H1 (cell line): ENCODE results near the gene PGPEP1. TPM values are rescaled to one million over a fixed set of nuclear protein-coding genes. Genes with fewer than 3 reads are reported as not detected.
A peak's percentile ranks its signal among the peaks of the same experiment; 100 is the strongest.

ENCODE experiments used
- CTCF ChIA-PET: fragments of 300-600 bp; sonication (Branson Sonifier 250); formaldehyde crosslinking; loops from one replicate; lab custom pipeline; 2021; ENCODE audit not compliant: partially characterized antibody; lab: Charles Lee
- POLR2A ChIA-PET: fragments of 300-600 bp; sonication (Branson Sonifier 250); formaldehyde crosslinking; loops from one replicate; lab custom pipeline; 2021; ENCODE audit warnings: inconsistent platforms; ENCODE audit not compliant: partially characterized antibody; lab: Charles Lee
- DNase-seq, 2 experiments: peaks; one replicate each; pipeline versions ENCODE4 v3.0.0 to v3.0.0-alpha.2; 2010 to 2022; ENCODE audit warnings: low spot score in 2 of 2, low read depth in 1 of 2, mixed read lengths in 1 of 2
- FAIRE-seq: peaks from 2 replicates; lab custom pipeline; 2011; peaks lifted over from hg19 to GRCh38; lab: Jason Lieb, UNC
- H2AFZ ChIP-seq: 2 replicates; pipeline ENCODE4 v1.8.1; 2012; ENCODE audit warnings: low read length, inconsistent platforms
- H2AK5ac ChIP-seq: 2 replicates; pipeline ENCODE4 v1.6.1; 2013; ENCODE audit warnings: low read depth, low read length
- H2BK120ac ChIP-seq: replicated peaks from 2 replicates; pipeline ENCODE3; 2013; ENCODE audit warnings: low read depth, low read length, inconsistent platforms
- H2BK12ac ChIP-seq: 2 replicates; pipeline ENCODE4 v1.6.1; 2013; ENCODE audit warnings: low read depth, low read length
- H2BK15ac ChIP-seq: 2 replicates; pipeline ENCODE4 v1.6.1; 2013; ENCODE audit warnings: low read length
- H2BK20ac ChIP-seq: 2 replicates; pipeline ENCODE4 v1.6.1; 2013; ENCODE audit warnings: low read length
- H2BK5ac ChIP-seq: 2 replicates; pipeline ENCODE4 v1.6.1; 2013; ENCODE audit warnings: low read depth, low read length
- H3K14ac ChIP-seq: 2 replicates; pipeline ENCODE4 v1.6.1; 2013; ENCODE audit warnings: inconsistent platforms; ENCODE audit not compliant: insufficient read length
- H3K18ac ChIP-seq: 2 replicates; pipeline ENCODE4 v1.6.1; 2013; ENCODE audit warnings: low read length; ENCODE audit errors: extremely low read depth
- H3K23ac ChIP-seq: 2 replicates; pipeline ENCODE4 v1.6.1; 2013; ENCODE audit warnings: inconsistent platforms; ENCODE audit not compliant: insufficient read length
- H3K23me2 ChIP-seq: 2 replicates; pipeline ENCODE4 v1.6.1; 2013; ENCODE audit warnings: low read depth, low read length
- H3K27ac ChIP-seq: 2 replicates; pipeline ENCODE4 v1.6.1; 2011; ENCODE audit warnings: low read depth, low read length, inconsistent platforms
- H3K27me3 ChIP-seq, 4 experiments: replicated peaks in 1 of 4; 1 replicate in 1 of 4; 2 replicates in 3 of 4; pipeline versions ENCODE4 v1.6.1 to v1.8.1; 2011 to 2013; ENCODE audit warnings: low read length in 3 of 4, mild to moderate bottlenecking in 3 of 4, inconsistent platforms in 2 of 4, mixed read lengths in 2 of 4, moderate library complexity in 1 of 4; ENCODE audit not compliant: control insufficient read depth in 3 of 4, insufficient read depth in 3 of 4; ENCODE audit errors: extremely low read depth in 1 of 4
- H3K36me3 ChIP-seq, 4 experiments: 2 replicates each; pipeline versions ENCODE4 v1.6.1 to v1.8.1; 2011 to 2013; ENCODE audit warnings: mild to moderate bottlenecking in 4 of 4, low read length in 3 of 4, moderate library complexity in 2 of 4, control low read depth in 1 of 4, inconsistent platforms in 1 of 4; ENCODE audit not compliant: insufficient read depth in 4 of 4, control insufficient read depth in 2 of 4
- H3K4ac ChIP-seq: replicated peaks from 2 replicates; pipeline ENCODE3; 2013; ENCODE audit warnings: low read length, low read depth, mixed read lengths, inconsistent platforms; ENCODE audit not compliant: insufficient read length
- H3K4me1 ChIP-seq, 4 experiments: replicated peaks in 1 of 4; 1 replicate in 1 of 4; 2 replicates in 3 of 4; pipeline versions ENCODE4 v1.6.1 to v1.8.1; 2011 to 2013; ENCODE audit warnings: low read length in 3 of 4, inconsistent platforms in 2 of 4, mixed read lengths in 1 of 4; ENCODE audit not compliant: insufficient read depth in 4 of 4, control insufficient read depth in 3 of 4
- H3K4me2 ChIP-seq, 2 experiments: 2 replicates each; pipeline versions ENCODE4 v1.6.1 to v1.8.1; 2011 to 2013; ENCODE audit warnings: low read depth in 2 of 2, low read length in 2 of 2, control low read depth in 1 of 2, inconsistent platforms in 1 of 2, mild to moderate bottlenecking in 1 of 2; ENCODE audit not compliant: insufficient read depth in 1 of 2
- H3K4me3 ChIP-seq, 4 experiments: fragments of 200-600, 300-600 bp in 1 of 4; sonication (generic), shearing (Covaris generic), sonication (Bioruptor Twin) in 1 of 4; 2 replicates each; pipeline versions ENCODE4 v1.5.1 to v1.8.1; 2011 to 2016; ENCODE audit warnings: low read length in 4 of 4, low read depth in 3 of 4, control low read depth in 2 of 4, inconsistent platforms in 2 of 4, mild to moderate bottlenecking in 2 of 4, mixed read lengths in 1 of 4, moderate library complexity in 1 of 4; ENCODE audit not compliant: insufficient read depth in 2 of 4; ENCODE audit errors: extremely low read depth in 1 of 4
- H3K56ac ChIP-seq: replicated peaks from 2 replicates; pipeline ENCODE3; 2013; ENCODE audit warnings: low read depth, mild to moderate bottlenecking, mixed read lengths, low read length, inconsistent platforms; ENCODE audit not compliant: insufficient read length
- H3K79me1 ChIP-seq: 2 replicates; pipeline ENCODE4 v1.6.1; 2013; ENCODE audit warnings: low read depth, low read length, control low read depth
- H3K79me2 ChIP-seq, 2 experiments: 2 replicates each; pipeline versions ENCODE4 v1.6.1 to v1.8.1; 2012 to 2013; ENCODE audit warnings: low read length in 2 of 2, mild to moderate bottlenecking in 2 of 2, inconsistent platforms in 1 of 2; ENCODE audit not compliant: insufficient read depth in 2 of 2, control insufficient read depth in 1 of 2
- H3K9ac ChIP-seq, 4 experiments: replicated peaks in 1 of 4; 1 replicate in 1 of 4; 2 replicates in 3 of 4; pipeline versions ENCODE4 v1.6.1 to v1.8.1; 2011 to 2013; ENCODE audit warnings: low read depth in 3 of 4, low read length in 3 of 4, control low read depth in 2 of 4, mild to moderate bottlenecking in 2 of 4, moderate library complexity in 2 of 4, inconsistent platforms in 1 of 4; ENCODE audit errors: extremely low read depth in 1 of 4
- H3K9me3 ChIP-seq, 2 experiments: 2 replicates each; pipeline versions ENCODE4 v1.6.1 to v1.8.1; 2012 to 2013; ENCODE audit warnings: mild to moderate bottlenecking in 2 of 2, moderate library complexity in 2 of 2, control low read depth in 1 of 2, inconsistent platforms in 1 of 2, low read depth in 1 of 2, low read length in 1 of 2, mixed read lengths in 1 of 2; ENCODE audit not compliant: insufficient read depth in 2 of 2
- H4K20me1 ChIP-seq, 2 experiments: replicated peaks in 1 of 2; 2 replicates each; pipeline versions ENCODE3 to v1.8.1; 2011 to 2013; ENCODE audit warnings: inconsistent platforms in 2 of 2, low read length in 2 of 2, mild to moderate bottlenecking in 1 of 2; ENCODE audit not compliant: insufficient read depth in 2 of 2, control insufficient read depth in 1 of 2
- H4K5ac ChIP-seq: 2 replicates; pipeline ENCODE4 v1.6.1; 2013; ENCODE audit warnings: low read length, low read depth, mixed read lengths, inconsistent platforms; ENCODE audit not compliant: insufficient read length
- H4K8ac ChIP-seq: 2 replicates; pipeline ENCODE4 v1.8.0; 2013; ENCODE audit warnings: mild to moderate bottlenecking, moderate library complexity, low read length, inconsistent platforms; ENCODE audit not compliant: insufficient read depth; ENCODE audit errors: extremely low read depth
- H4K91ac ChIP-seq: replicated peaks from 2 replicates; pipeline ENCODE3; 2013; ENCODE audit warnings: low read length, mixed read lengths, inconsistent platforms; ENCODE audit not compliant: insufficient read length
- CEBPB ChIP-seq: IDR thresholded peaks from 2 replicates; pipeline ENCODE4 v1.6.1; 2012; ENCODE audit warnings: low read depth, low read length
- EGR1 ChIP-seq: IDR thresholded peaks from 2 replicates; pipeline ENCODE4 v1.6.1; 2011; ENCODE audit warnings: low read depth, low read length, borderline replicate concordance
- EP300 ChIP-seq, 2 experiments: IDR thresholded peaks; 1 replicate in 1 of 2; 2 replicates in 1 of 2; pipeline ENCODE4 v1.6.1; 2011 to 2012; ENCODE audit warnings: low read depth in 2 of 2, low read length in 2 of 2, mild to moderate bottlenecking in 2 of 2, borderline replicate concordance in 1 of 2, inconsistent platforms in 1 of 2, moderate library complexity in 1 of 2
- POU5F1 ChIP-seq: IDR thresholded peaks from 2 replicates; pipeline ENCODE4 v1.6.1; 2011; ENCODE audit warnings: low read depth, mild to moderate bottlenecking, low read length, moderate library complexity
- SP1 ChIP-seq: IDR thresholded peaks from 2 replicates; pipeline ENCODE4 v1.6.1; 2011; ENCODE audit warnings: low read depth, low read length
- WGBS, 2 experiments: shearing (Covaris generic) in 1 of 2; methylation state at CpG; one replicate each; pipeline versions ENCODE4 v1.1.6 to v1.1.7; 2013 to 2015; ENCODE audit warnings: low lambda C conversion rate in 2 of 2, mixed read lengths in 2 of 2, inconsistent platforms in 1 of 2, low coverage in 1 of 2, missing lambda C conversion rate in 1 of 2; ENCODE audit not compliant: insufficient replicate concordance in 2 of 2, insufficient coverage in 1 of 2, insufficient read length in 1 of 2; ENCODE audit errors: extremely low coverage in 1 of 2, missing lambda C conversion rate in 1 of 2; 5-methylcytosine and 5-hydroxymethylcytosine counted together
- polyA plus RNA-seq, 7 experiments: library from polyadenylated mRNA; depleted of rRNA in 3 of 7; stranded (reverse) in 5 of 7; unstranded in 2 of 7; fragments of >200 nt in 5 of 7; fragments of 200-250 nt in 2 of 7; gene quantifications; 1 replicate in 5 of 7; 2 replicates in 1 of 7; 4 replicates in 1 of 7; pipeline versions ENCODE4 v1.2.1 to v1.2.3, GENCODE V29; 2011 to 2013; ENCODE audit warnings: missing spikeins in 2 of 7, mixed read lengths in 2 of 7
- total RNA-seq: library from RNA; stranded (reverse); fragmentation: NEBNext Ultra II Directional; extraction: Animal tissue kit (Norgen Biotek cat#: 25700); gene quantifications from 2 replicates; pipeline ENCODE4 v1.2.1, GENCODE V29; 2021
- TF ChIP-seq, protein P1 (sequence below): IDR thresholded peaks from 2 replicates; pipeline ENCODE4 v1.6.1; 2012; ENCODE audit warnings: low read length, inconsistent platforms

PGPEP1 gene
- total and polyA plus RNA-seq, 2 of the 8 experiments (the other 6 are each of a cell fraction or from before 2014, with no cell fraction given) = 17.0 to 33.4 TPM

DNA sequence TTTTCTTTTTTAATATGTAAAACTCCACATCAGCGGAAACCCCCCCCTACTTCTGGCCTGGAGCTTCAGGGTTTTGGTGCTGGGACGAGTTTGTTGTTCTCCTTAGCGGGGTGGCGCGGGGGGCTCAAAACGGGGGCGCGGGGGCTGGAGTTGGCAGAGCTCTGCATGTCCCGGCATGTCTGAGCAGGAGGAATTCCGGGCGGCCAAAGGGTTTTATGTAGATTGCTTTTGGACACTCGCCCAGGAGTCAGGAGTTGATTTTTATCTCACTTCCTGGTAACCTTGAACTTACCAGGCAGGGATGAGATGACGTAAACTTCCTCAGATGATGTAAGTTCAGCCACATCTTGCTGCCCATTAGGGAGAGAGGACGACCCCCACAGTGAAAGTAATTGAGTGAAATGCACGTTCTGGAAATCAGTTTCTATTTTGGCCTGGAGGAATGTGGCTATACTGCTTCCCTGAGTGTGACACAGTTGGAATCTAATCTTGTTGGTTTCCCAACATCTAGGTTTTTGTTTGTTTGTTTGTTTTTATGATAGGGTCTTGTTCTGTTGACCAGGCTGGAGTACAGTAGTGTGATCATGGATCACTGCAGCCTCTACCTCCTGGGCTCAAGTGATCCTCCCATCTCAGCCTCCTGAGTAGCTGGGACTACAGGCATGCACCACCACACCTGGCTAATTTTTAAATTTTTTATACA is 24.6 kb downstream of the PGPEP1 start:
- peak overlapping the region; percentile 33 for H3K14ac ChIP-seq
- WGBS, 2 experiments = 64% methylated on average over 15 of the region's 15 CpGs; no CpG with 5 or more reads in 1 of the 2 experiments
- POLR2A ChIA-PET = interaction anchor here (0.6 to 4.0 kb wide), 11 partner anchors 10 to 86 kb away, joined by 3 to 20 read pairs (median 3); partner anchors contain the start of genes JUND, LSM4 and SSBP4
- H3K56ac ChIP-seq = no peak overlapping the region
- peak overlapping the region; percentile 76 for H2BK120ac ChIP-seq
- H2BK5ac ChIP-seq = peak overlapping the region; percentile 89
- H3K27ac ChIP-seq = peak overlapping the region; percentile 87; the same call in 1 of the 2 replicates
- no peaks in the 10 kb centered on the region for H3K79me2 ChIP-seq
- no peak for DNase-seq
- H2AK5ac ChIP-seq = peak overlapping the region; percentile 43
- H2AFZ ChIP-seq = no peak overlapping the region
- peaks cover 0 to 4% (median 2%) of the 10 kb centered on the region in 4 experiments; a peak in 2 of 8 replicates for H3K36me3 ChIP-seq
- CTCF ChIA-PET = interaction anchor here (0.9 to 4.7 kb wide), 9 partner anchors 9 to 54 kb away, joined by 3 to 27 read pairs (median 7); partner anchors contain the start of genes GDF15 and SSBP4
- H2BK15ac ChIP-seq = no peak overlapping the region
- H4K91ac ChIP-seq = peak overlapping the region; percentile 98
- H3K4me3 ChIP-seq = no peak overlapping the region
- no peaks in the 10 kb centered on the region for H3K23me2 ChIP-seq
- H4K8ac ChIP-seq = no peak overlapping the region
- peak overlapping the region; percentile 75; the same call in 1 of the 2 replicates for H2BK20ac ChIP-seq
- no peaks in the 10 kb centered on the region for H4K20me1 ChIP-seq
- H3K18ac ChIP-seq = peak overlapping the region; percentile 98
- H3K9ac ChIP-seq = no peak overlapping the region
- no peaks in the 10 kb centered on the region for H3K27me3 ChIP-seq
- H3K23ac ChIP-seq = no peak overlapping the region
- H4K5ac ChIP-seq = peak overlapping the region; percentile 69
- no peaks in the 10 kb centered on the region for H3K79me1 ChIP-seq
- H3K4me1 ChIP-seq = peaks cover 1 to 14% (median 8%) of the 10 kb centered on the region in 4 experiments; a peak in 5 of 7 replicates
- no peak for TF ChIP-seq EGR1
- peak; percentile 69 for TF ChIP-seq CEBPB
- TF ChIP-seq POU5F1 = no peak
- TF ChIP-seq SP1 = 0 out of 2 replicates have a peak, but pooled peaks have one; percentile 9
- TF ChIP-seq, protein P1, sequence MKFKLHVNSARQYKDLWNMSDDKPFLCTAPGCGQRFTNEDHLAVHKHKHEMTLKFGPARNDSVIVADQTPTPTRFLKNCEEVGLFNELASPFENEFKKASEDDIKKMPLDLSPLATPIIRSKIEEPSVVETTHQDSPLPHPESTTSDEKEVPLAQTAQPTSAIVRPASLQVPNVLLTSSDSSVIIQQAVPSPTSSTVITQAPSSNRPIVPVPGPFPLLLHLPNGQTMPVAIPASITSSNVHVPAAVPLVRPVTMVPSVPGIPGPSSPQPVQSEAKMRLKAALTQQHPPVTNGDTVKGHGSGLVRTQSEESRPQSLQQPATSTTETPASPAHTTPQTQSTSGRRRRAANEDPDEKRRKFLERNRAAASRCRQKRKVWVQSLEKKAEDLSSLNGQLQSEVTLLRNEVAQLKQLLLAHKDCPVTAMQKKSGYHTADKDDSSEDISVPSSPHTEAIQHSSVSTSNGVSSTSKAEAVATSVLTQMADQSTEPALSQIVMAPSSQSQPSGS = peak; percentile 51; the same call in 1 of the 2 replicates
- TF ChIP-seq EP300 (IDR thresholded peaks at IDR 0.05; ENCODE audit: borderline replicate concordance in 1 of 2, low read depth in 2 of 2, low read length in 2 of 2) = 0 out of 3 replicates have a peak, but pooled peaks of 1 of the 2 experiments have one; percentile 14
- TF ChIP-seq, all 59 proteins: peak for 4
- H3K4me2 ChIP-seq = no peak overlapping the region; a peak in 1 of 4 replicates
- no peaks in the 10 kb centered on the region for H3K9me3 ChIP-seq
- H2BK12ac ChIP-seq = peak overlapping the region; percentile 40
- H3K4ac ChIP-seq = peak overlapping the region; percentile 62
- no peak for FAIRE-seq
